Stimulated activated CD4-positive, alpha-beta T cell treated with anti-CD3 and anti-CD28 coated beads, TNF-alpha, amount 100 ng/mL, for 4 hours (primary cell): ENCODE measurements around the gene GZMA.
A peak's percentile ranks its signal among the peaks of the same experiment; 100 is the strongest.
"Not testable (repeated sequence)": the region's sequence is repeated elsewhere in the genome, so short reads cannot be mapped to it uniquely, and the experiment has no call there.

ENCODE experiments used
- DNase-seq, 3 experiments: peaks; one replicate each; pipeline ENCODE4 v3.0.0-alpha.2; 2020; ENCODE audit warnings: low read depth in 3 of 3

The GZMA gene

DNA sequence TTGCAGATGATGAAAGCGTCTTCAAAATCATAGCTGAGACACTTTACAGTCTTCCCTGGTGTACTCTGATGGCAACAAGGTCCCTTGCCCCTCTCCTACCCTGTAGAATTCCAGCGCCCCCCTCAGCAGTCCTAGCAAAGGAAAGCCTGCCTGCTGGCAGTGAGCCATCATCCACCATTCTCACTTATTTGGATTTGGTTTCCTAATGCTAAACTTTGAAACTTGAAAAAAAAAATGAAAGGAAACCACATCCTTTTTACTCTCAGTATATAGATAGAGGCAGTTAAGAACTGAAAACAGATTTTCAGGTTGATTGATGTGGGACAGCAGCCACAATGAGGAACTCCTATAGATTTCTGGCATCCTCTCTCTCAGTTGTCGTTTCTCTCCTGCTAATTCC, at the start of gene GZMA:
GZMA (plus strand) TSS at position 299 of the 400 bp plus-strand sequence; CDS start at position 336, 37 bp downstream.
- no peak for DNase-seq

GRCh38 chr5:55055183-55055582, 47.3 kb upstream of the GZMA start:
- DNase-seq = no peak

GRCh38 chr5:55062039-55062779, 40.2 kb upstream of the GZMA start:
- DNase-seq = peak in 1 of 3 experiments; percentile 23

- no peak for DNase-seq
Observed at GRCh38 chr5:55063220-55063863, 39.1 kb upstream of the GZMA start.

DNA sequence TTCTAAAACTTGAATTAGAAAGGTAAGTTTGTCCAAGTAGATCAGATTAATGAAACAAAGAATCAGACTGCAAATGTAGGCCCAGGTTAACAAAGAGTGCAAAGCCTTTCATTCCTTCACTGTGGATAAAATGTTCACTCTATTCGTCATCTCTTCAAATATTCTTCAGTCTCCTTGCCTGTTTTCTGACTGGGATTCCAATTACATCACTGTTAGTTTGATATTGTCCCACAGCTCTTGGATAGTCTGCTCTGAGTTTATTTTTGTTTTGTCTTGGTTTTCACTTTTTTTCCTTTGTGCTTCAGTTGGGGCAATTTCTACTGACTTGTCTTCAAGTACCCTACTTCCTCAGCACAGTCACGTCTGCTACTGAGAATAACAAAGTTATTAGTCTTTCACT, 38.5 kb upstream of the GZMA start:
- DNase-seq = no peak

- DNase-seq = no peak
Observed at GRCh38 chr5:55064523-55064922, 37.9 kb upstream of the GZMA start.

GRCh38 chr5:55066277-55066676, 36.2 kb upstream of the GZMA start:
- no peak for DNase-seq

DNA sequence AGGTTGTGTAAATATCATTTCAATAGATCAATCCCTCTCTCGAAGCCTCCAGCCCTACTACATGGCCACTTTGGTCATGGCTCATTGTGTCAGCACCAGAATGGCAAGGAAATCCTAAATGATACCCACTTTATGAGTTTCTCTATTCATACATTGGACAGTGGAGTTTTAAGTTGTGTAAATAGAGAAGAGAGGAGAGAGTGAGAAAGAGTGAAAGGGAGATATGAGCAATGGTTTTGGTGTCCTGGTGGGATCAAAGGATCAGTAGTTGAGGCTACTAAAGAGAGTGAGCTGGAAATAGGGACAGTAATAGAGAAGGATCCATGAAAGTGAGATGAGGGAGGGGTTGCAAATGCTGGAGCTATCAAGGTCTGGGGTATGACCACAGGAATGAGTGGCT, 31.5 kb upstream of the GZMA start:
- no peak for DNase-seq

GRCh38 chr5:55071413-55071812, 31.0 kb upstream of the GZMA start:
- no peak for DNase-seq

GRCh38 chr5:55072666-55073065, 29.8 kb upstream of the GZMA start:
- DNase-seq = no peak

DNA sequence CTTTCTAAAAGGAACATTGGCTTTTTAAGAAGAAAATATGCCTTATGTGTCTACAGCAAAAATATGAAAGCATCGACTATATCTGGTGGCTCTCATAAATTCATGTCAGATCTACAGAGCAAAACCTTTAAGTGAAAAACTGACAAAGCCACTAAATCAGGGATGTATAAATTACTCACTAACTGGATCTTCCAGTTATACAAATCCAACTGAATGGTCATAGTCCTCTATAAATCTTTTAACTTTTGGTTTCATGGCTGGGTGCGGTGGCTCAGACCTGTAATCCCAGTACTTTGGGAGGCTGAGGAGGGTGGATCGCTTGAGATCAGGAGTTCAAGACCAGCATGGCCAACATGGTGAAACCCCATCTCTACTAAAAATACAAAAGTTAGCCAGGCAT, 29.2 kb upstream of the GZMA start:
- DNase-seq = no peak

DNA sequence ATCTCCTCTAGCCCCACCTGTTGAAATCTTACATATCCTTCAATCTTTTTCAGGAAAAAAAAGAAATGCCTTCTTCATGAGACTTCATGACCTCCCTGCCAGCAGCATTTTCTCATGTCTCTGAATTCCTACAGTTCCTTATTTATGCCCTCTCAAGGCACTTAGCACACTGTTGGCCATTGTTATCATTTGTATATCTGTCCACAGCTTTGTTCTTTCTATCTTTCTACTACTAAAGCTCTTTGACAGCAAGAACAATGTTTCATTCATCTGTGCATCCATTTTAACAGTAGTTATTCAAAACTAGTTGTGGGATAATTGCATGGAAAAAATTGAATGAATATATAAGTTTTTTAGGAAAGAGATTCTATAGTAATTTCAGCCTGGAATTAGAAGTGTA, 20.9 kb upstream of the GZMA start:
- no peak for DNase-seq

- DNase-seq = not testable (repeated sequence)
Observed at GRCh38 chr5:55089301-55089700, 13.1 kb upstream of the GZMA start.

DNA sequence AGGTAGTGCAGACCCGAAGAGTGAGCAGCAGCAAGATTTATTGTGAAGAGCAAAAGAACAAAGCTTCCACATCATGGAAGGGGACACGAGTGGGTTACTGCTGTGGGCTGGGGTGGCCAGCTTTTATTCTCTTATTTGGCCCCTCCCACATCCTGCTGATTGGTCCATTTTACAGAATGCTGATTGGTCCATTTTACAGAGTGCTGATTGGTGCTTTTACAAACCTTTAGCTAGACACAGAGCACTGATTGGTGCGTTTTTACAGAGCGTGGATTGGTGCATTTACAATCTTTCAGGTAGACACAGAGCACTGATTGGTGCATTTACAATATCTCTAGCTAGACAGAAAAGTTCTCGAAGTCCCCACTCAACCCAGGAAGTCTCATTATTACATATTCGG, 11.4 kb upstream of the GZMA start:
- not testable (repeated sequence) for DNase-seq

GRCh38 chr5:55096182-55096581, 6.3 kb upstream of the GZMA start:
- no peak for DNase-seq

GRCh38 chr5:55096861-55097260, 5.6 kb upstream of the GZMA start:
- no peak for DNase-seq

- not testable (repeated sequence) for DNase-seq
Observed at GRCh38 chr5:55101148-55101547, 1.3 kb upstream of the GZMA start.

GRCh38 chr5:55101556-55102276, 730 bp upstream of the GZMA start:
- no peak for DNase-seq

GRCh38 chr5:55104036-55104772, 1.8 kb downstream of the GZMA start:
- no peak for DNase-seq

DNA sequence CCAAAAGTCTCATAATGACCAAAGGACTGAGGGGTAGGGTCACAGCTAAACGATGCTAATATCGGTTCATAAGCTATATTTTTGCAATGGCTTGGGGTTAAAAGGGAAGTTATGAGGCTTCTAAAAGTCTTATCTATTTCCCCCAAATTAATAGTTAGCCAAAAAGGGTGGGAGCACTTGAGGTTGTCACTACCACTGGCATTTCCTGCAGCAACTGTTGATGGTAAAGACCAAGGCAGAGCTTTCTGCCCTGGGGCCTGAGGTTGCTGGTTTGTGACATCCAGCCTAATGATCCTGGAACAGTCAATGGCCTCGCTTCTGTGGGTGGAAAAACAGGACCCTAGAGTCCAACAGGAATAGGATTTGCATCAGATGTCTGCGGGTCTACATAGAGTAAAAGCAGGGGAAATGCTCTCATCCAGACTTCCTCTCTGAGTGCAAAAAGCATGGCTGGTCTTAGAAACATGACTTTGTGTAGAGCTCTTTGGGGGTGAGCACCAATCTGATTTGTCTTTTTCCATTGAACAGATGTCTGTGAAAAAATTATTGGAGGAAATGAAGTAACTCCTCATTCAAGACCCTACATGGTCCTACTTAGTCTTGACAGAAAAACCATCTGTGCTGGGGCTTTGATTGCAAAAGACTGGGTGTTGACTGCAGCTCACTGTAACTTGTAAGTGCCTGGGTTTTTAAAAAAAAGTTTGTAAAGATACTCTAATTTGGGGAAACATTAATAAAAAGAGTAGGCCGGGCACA, 2.7 kb downstream of the GZMA start:
- no peak for DNase-seq

- not testable (repeated sequence) for DNase-seq
Observed at GRCh38 chr5:55105976-55106375, 3.5 kb downstream of the GZMA start.
